HG03108 (cell line): ENCODE data around the gene SLC12A8.

Experiments used
- ATAC-seq: cut with Tn5 transposase; IDR thresholded peaks from one replicate; pipeline ENCODE4 v1.9.1; 2021; ENCODE audit warnings: moderate library complexity; ENCODE audit not compliant: unreplicated experiment

Gene SLC12A8

GRCh38 chr3:125186800-125187598 lies 25.5 kb downstream of the SLC12A8 start:
- ATAC-seq: no peak

GRCh38 chr3:125186261-125186787 lies 26.2 kb downstream of the SLC12A8 start:
- no peak for ATAC-seq

- no peak for ATAC-seq
These were observed 26.7 kb downstream of the SLC12A8 start for GRCh38 chr3:125185805-125186204.

DNA sequence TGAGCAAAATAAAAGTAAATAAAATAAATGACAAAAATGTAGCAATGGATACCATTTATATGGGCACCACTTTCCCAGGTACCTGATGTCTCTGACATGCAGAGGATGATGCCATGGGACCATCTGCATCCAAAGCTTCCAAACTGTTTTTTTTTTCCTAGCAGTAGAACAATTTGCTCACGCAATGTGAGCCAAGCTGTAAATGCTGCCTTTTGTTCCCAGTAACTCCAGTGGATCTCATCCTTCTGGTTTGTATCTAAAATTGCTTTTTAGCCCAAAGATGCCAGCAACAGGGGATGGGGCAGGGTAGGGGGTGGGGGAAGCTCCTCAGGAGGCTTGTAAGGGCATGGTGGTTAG lies 32.7 kb downstream of the SLC12A8 start:
- ATAC-seq: no peak

DNA sequence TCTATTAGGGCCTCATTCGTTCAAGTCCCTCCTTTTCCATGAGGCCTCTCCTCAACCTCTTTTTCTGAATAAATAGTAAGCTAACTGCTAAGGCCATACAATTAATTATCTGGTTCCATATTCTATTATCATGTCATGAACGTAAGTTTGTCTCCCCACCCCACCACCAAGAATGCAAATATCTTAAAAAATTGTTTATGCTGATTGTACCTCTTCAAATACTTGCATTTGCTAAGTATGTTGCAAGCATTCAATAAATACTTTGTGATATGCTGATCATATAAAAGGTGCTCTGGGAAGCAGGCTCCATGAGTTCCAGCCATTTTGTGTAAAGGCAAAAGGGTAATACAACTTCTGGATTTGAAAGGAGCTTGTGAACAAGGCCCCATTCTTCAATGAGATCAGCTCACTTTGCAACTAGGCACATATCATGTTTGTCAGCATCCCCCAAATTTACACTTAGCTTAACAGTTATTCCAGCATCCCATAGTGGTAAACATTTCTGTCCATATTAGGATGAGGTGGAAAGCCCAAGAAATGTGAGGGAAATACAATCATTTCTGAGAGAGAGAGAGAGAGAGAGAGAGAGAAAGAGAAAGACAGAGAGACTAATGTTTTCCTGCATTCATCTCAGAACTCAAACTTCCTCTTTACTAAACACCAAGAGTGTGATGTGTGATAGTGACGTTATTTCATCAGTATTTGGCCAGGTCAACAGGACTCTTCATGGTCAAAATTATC lies 33.2 kb downstream of the SLC12A8 start:
- no peak for ATAC-seq

GRCh38 chr3:125177746-125178145 lies 34.8 kb downstream of the SLC12A8 start:
- ATAC-seq: no peak

GRCh38 chr3:125175295-125176078 lies 37.1 kb downstream of the SLC12A8 start:
- ATAC-seq: no peak

GRCh38 chr3:125172346-125172745 lies 40.2 kb downstream of the SLC12A8 start:
- ATAC-seq: no peak

DNA sequence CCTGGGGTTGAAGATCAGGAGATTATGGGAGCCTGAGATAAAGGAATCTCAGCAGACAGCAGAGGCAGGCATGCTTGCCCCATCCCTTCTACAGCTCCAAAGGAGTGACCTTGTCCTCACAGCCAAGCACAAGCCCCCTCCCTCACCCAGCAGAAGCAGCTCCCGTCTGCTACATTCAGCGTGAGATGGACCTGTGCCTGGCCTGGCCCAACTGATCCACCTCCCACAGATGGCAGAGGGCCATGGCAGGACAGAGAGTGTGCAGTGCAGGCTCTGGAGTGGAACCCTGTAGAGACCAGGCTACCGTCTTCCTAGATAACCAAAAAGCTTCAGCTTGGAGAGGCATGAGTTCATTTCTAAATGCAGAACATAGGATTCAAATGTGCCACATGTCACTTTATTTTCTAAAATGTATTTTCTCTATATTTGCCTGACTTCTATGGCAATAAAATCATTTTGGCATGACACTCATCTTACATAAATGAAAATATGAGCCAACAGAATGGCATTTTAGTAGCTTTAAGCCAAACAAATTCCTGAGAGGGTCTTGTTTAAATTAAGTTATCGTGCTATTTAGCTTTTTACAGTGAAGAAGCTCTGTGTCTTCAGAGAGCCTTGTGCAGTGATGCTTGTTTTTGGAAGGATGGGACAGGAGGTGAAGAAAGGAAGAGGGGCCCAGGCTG lies 43.7 kb downstream of the SLC12A8 start:
- no peak for ATAC-seq

DNA sequence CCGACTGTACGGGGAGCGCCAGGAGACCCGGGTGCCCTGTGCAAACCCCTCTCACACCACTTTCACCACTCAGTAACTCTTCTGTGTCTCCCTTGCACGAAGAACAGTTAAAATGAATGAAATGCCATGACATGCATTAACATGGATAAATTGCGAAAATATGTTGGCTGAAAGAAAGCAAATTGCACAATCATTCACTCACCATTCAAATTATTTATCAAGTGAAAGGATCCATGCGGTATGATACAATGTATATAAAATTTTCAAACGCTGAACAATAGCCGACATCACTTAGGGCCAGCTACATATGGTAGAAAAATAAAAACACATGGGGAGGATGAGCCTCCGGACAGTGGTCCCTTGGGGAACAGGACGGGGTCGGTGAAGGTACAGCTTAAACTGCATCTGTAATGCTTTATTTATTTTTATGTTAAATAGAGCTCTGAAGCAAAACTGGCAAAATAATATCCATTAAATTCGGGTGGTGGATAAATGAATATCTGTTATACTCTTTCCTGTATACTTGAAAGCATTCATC lies 45.9 kb downstream of the SLC12A8 start:
- ATAC-seq: no peak

- no peak for ATAC-seq
These were observed 46.5 kb downstream of the SLC12A8 start for GRCh38 chr3:125165948-125166553.

DNA sequence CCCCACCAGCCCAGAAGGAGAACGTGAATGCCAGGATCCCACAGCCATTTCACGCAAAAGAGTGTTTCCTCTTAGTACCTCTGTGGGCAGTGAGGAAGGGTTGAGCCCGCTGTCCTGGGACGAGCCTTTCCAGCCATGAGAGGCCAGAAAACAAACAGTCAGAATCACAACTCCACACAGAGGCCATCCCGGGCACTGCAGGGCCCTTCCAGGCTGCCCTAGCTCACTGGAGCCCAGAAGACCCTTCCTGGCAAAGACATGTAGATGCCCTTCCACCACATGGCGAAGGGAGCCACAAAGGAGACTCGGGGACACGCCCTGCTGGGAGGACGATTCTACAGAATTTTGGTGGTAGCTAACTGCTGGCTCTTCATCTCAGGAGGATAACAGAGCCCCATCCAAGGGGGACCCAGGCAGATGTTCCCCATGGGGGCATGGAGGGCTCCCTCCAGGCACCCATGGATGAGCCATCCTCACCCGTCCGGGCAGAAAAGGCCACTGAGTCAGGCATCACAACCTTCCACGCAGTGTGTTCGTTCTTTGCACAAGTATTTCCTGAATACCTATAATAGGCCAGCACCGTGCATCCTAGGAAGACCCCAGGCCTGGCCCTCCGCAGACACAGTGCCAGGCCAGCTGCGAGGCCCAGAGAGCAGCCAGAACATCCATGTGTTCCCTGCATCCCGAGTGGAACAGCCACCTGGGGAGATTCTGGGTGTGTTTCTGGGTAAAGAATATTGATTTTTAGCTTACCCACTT lies 47.2 kb downstream of the SLC12A8 start:
- ATAC-seq: no peak

DNA sequence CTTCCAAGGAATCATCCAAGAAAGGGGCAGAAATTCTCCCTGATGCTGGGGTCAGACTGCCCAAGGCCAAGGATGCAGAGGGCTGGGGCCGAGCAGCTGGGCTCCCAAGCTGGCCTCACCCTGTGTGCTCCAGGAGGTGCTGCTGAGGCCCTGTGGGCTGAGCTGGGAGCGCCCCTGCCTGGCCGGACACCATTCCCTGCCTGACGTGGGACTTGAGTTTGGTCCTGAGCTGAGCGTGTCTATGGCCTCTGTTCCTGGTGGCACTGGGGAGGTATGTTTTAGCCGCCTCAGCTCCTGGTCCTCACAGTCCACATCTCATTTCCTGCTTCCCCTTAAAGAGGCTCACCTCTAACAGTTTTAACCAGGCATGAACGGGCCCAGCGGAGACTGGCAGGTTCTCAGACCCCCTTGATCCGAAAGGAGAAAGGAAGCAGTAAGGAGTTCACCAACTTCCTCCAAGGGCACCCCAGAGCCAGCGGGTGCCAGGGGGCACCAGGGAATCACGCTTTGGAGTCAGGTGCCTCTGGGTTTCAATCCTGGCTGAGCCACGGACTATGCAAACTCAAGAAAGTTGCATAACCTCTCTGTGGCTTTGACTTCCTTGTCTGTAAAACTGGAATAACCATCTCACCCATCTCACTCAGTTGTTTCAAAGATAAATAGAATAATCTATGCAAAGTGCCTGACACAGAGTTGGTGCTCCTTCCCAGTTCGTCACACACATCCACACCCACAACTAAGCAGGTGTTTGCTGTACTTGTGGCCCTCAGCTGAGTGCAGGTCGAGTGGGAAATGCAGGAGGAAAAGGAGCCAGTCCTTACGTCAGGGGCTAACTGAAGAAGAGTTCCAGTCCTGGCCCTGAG lies 48.6 kb downstream of the SLC12A8 start:
- ATAC-seq: no peak

DNA sequence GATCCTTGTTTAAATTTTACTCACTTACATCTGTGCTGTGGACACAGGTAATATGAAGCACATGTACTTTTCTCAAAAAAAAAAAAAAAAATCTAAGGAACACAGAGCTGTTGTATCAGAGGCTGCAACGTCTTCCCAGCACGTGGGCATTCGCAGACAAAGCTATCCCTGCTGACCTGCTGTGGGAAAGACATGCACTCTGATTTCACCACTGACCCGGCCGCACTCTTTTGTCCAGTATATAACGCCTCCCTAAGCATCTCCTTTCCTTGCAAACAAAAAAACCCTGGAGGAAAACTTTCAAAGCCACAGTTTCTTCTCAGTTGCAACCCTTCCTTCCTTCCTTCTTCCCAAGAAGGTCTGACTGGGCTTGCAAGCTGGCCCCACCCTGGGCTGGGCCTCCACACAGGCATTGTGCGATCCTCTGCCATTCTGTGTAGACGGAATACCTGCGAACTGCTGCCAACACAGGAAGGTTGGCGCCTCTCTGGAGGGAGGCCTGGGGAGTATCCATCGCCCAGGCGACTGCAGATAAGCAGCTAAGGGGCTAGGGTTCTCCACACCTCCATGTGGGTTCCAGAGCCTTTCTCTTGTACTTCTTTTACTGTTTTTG lies 50.8 kb downstream of the SLC12A8 start:
- ATAC-seq: no peak

- ATAC-seq: no peak
These were observed 51.8 kb downstream of the SLC12A8 start for GRCh38 chr3:125160606-125161371.

DNA sequence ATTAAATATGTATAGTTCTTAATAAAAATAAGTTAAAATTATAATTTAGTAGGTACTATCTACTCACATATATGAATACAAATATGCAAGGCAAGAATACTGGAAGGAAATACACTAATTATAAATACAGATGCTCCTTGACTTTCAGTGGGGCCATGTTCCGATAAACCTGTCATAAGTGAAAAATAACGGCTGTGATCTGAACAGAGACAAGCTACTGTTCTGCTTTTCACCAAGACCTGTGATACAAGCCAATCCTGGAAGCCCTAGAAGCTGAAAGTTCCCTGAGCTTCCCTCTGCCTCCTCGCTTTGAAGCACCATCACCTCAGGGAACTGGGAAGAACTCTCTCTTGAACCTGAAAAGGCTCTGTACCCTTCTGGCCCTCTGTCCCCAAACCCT lies 55.4 kb downstream of the SLC12A8 start:
- ATAC-seq: no peak

- ATAC-seq: no peak
These were observed 56.1 kb downstream of the SLC12A8 start for GRCh38 chr3:125156456-125156855.
